CD14-positive monocyte (primary cell): Measurements from ENCODE around the gene OR13F1. TPM values are rescaled to one million over a fixed set of nuclear protein-coding genes. Genes with fewer than 3 reads are reported as not detected.

Experiments used
- DNase-seq, 3 donors: peaks; one replicate each; pipeline ENCODE4 v3.0.0-alpha.2; 2011 to 2022
- H2AFZ ChIP-seq: 2 replicates; pipeline ENCODE4 v1.6.0; 2012; ENCODE audit warnings: mild to moderate bottlenecking, low read depth, low read length, inconsistent platforms; ENCODE audit not compliant: insufficient read depth, poor library complexity, severe bottlenecking
- H3K27ac ChIP-seq, 2 donors: 1 replicate in 1 of 2; 2 replicates in 1 of 2; pipeline ENCODE4 v1.5.1; 2012 to 2013; ENCODE audit warnings: low read length in 2 of 2, control low read depth in 1 of 2, inconsistent platforms in 1 of 2, low read depth in 1 of 2, mild to moderate bottlenecking in 1 of 2
- H3K27me3 ChIP-seq, 2 donors: one replicate each; pipeline versions ENCODE4 v1.6.0 to v1.6.1; 2011 to 2013; ENCODE audit warnings: low read length in 2 of 2; ENCODE audit not compliant: control insufficient read depth in 2 of 2, insufficient read depth in 2 of 2
- H3K36me3 ChIP-seq, 2 donors: replicated peaks in 1 of 2; 1 replicate in 1 of 2; 2 replicates in 1 of 2; pipeline versions ENCODE4 v1.5.1 to v1.6.1; 2012 to 2013; ENCODE audit warnings: low read length in 2 of 2, control low read depth in 1 of 2, inconsistent platforms in 1 of 2, mild to moderate bottlenecking in 1 of 2; ENCODE audit not compliant: insufficient read depth in 2 of 2, control insufficient read depth in 1 of 2
- H3K4me1 ChIP-seq, 2 donors: 1 replicate in 1 of 2; 2 replicates in 1 of 2; pipeline versions ENCODE4 v1.5.1 to v1.6.1; 2012 to 2013; ENCODE audit warnings: low read length in 2 of 2, control low read depth in 1 of 2, inconsistent platforms in 1 of 2, mild to moderate bottlenecking in 1 of 2, moderate library complexity in 1 of 2; ENCODE audit not compliant: insufficient read depth in 2 of 2, control insufficient read depth in 1 of 2
- H3K4me2 ChIP-seq: replicated peaks from 2 replicates; pipeline ENCODE3; 2012; ENCODE audit warnings: low read length, moderate library complexity, mild to moderate bottlenecking; ENCODE audit not compliant: poor library complexity, severe bottlenecking; ENCODE audit errors: extremely low read depth
- H3K4me3 ChIP-seq, 3 experiments: fragments of 200-600 bp in 1 of 3; sonication (generic) in 1 of 3; replicated peaks in 1 of 3; 1 replicate in 2 of 3; 2 replicates in 1 of 3; pipeline ENCODE4 v1.5.1; 2011 to 2013; ENCODE audit warnings: low read length in 3 of 3, mild to moderate bottlenecking in 3 of 3, control low read depth in 2 of 3, low read depth in 2 of 3, inconsistent platforms in 1 of 3, moderate library complexity in 1 of 3
- H3K79me2 ChIP-seq: 2 replicates; pipeline ENCODE4 v1.6.0; 2012; ENCODE audit warnings: mild to moderate bottlenecking, control low read depth, inconsistent platforms, low read length, moderate library complexity; ENCODE audit not compliant: insufficient read depth
- H3K9ac ChIP-seq: 2 replicates; pipeline ENCODE4 v1.6.0; 2017; ENCODE audit warnings: low read length, mild to moderate bottlenecking; ENCODE audit not compliant: insufficient read depth, poor library complexity, severe bottlenecking
- H3K9me3 ChIP-seq, 2 donors: replicated peaks in 1 of 2; 1 replicate in 1 of 2; 2 replicates in 1 of 2; pipeline versions ENCODE4 v1.5.1 to v1.6.1; 2012 to 2013; ENCODE audit warnings: low read length in 2 of 2, control low read depth in 1 of 2; ENCODE audit not compliant: control insufficient read depth in 1 of 2, insufficient read depth in 1 of 2
- H4K20me1 ChIP-seq: 2 replicates; pipeline ENCODE4 v1.6.0; 2012; ENCODE audit warnings: mild to moderate bottlenecking, low read length, control low read depth, moderate library complexity; ENCODE audit not compliant: insufficient read depth
- H3K27ac Mint-ChIP-seq, 7 donors: one replicate each; pipeline ENCODE4 v1.8.0; 2020; ENCODE audit warnings: mild to moderate bottlenecking in 7 of 7, mixed read lengths in 7 of 7, moderate library complexity in 6 of 7, inconsistent platforms in 2 of 7
- H3K27me3 Mint-ChIP-seq, 3 donors: one replicate each; pipeline ENCODE4 v1.8.0; 2021 to 2022; ENCODE audit warnings: low read depth in 3 of 3, mild to moderate bottlenecking in 3 of 3, mixed read lengths in 3 of 3, moderate library complexity in 3 of 3, inconsistent platforms in 1 of 3
- H3K36me3 Mint-ChIP-seq, 2 donors: one replicate each; pipeline ENCODE4 v1.8.0; 2020; ENCODE audit warnings: mixed read lengths in 2 of 2, inconsistent platforms in 1 of 2, mild to moderate bottlenecking in 1 of 2
- H3K4me1 Mint-ChIP-seq: one replicate; pipeline ENCODE4 v1.8.0; 2020; ENCODE audit warnings: mild to moderate bottlenecking, mixed read lengths
- H3K4me3 Mint-ChIP-seq, 2 donors: one replicate each; pipeline ENCODE4 v1.8.0; 2020; ENCODE audit warnings: mild to moderate bottlenecking in 2 of 2, mixed read lengths in 2 of 2, moderate library complexity in 1 of 2
- H3K9me3 Mint-ChIP-seq, 7 donors: one replicate each; pipeline ENCODE4 v1.8.0; 2020 to 2022; ENCODE audit warnings: mixed read lengths in 7 of 7, mild to moderate bottlenecking in 6 of 7, moderate library complexity in 6 of 7, inconsistent platforms in 2 of 7
- WGBS: methylation state at CpG from one replicate; pipeline ENCODE4 v1.1.5; 2013; ENCODE audit warnings: missing lambda C conversion rate; ENCODE audit not compliant: insufficient coverage; 5-methylcytosine and 5-hydroxymethylcytosine counted together
- intact Hi-C, 2 donors: fragments of 100-400 bp; cut with micrococcal nuclease; formaldehyde crosslinking; loops; one replicate each; pipeline versions ENCODE4 v1.15.0 to v1.15.1; 2023
- polyA plus RNA-seq, 3 donors: library from polyadenylated mRNA; depleted of rRNA in 1 of 3; unstranded in 2 of 3; stranded (reverse) in 1 of 3; fragments of 300-500 nt in 2 of 3; fragments of >200 nt in 1 of 3; fragmentation: Illumina TruSeq in 2 of 3; gene quantifications; 1 replicate in 2 of 3; 2 replicates in 1 of 3; pipeline ENCODE4 v1.2.3, GENCODE V29; 2012 to 2021
- TF ChIP-seq, protein P1 (sequence below): fragments of 200-600 bp; IDR thresholded peaks from one replicate; pipeline ENCODE4 v1.8.0; 2022; ENCODE audit warnings: antibody characterized with exemption, mild to moderate bottlenecking

OR13F1 gene
- polyA plus RNA-seq, 3 donors = not detected

DNA sequence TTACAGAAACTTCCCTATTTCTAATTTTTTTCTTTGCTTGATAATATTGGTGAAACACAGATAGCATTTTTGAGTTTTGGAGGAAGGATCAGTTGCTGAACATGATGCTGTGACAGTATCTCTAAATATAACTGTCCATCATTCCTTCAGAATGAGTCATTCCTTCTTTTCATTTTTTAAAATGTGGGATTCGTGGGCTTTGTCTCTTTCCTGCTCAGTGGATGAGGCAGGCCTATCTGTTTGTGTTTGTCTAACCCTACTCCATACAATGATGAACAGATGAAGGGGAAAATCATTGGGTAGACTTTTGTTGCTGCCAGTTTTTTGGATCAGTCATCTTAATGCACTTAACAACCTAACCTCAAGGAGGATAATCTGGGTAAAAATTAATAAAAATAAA, 49.2 kb downstream of the OR13F1 start:
- H3K79me2 ChIP-seq = no peaks in the 10 kb centered on the region
- Mint-ChIP-seq H3K4me1 (no peaks in the 10 kb centered on the region), H3K36me3 (no peaks in the 10 kb centered on the region), H3K4me3 (no peak overlapping the region), H3K9me3 (peaks cover 2 to 14% (median 7%) of the 10 kb centered on the region in 7 donors), H3K27me3 (no peaks in the 10 kb centered on the region), H3K27ac (no peak overlapping the region)
- no peak overlapping the region for H3K4me3 ChIP-seq
- no peak for DNase-seq
- intact Hi-C loops = no loop called here
- H3K9me3 ChIP-seq = peaks cover 11 to 14% of the 10 kb centered on the region in 2 donors
- no peak overlapping the region for H2AFZ ChIP-seq
- H3K27me3 ChIP-seq = no peaks in the 10 kb centered on the region
- H3K9ac ChIP-seq = no peak overlapping the region
- H3K4me2 ChIP-seq = no peak overlapping the region
- H4K20me1 ChIP-seq = no peaks in the 10 kb centered on the region
- H3K4me1 ChIP-seq = no peaks in the 10 kb centered on the region
- no peaks in the 10 kb centered on the region for H3K36me3 ChIP-seq
- no CpG with 5 or more reads among the region's 1 CpG for WGBS
- TF ChIP-seq, protein P1, sequence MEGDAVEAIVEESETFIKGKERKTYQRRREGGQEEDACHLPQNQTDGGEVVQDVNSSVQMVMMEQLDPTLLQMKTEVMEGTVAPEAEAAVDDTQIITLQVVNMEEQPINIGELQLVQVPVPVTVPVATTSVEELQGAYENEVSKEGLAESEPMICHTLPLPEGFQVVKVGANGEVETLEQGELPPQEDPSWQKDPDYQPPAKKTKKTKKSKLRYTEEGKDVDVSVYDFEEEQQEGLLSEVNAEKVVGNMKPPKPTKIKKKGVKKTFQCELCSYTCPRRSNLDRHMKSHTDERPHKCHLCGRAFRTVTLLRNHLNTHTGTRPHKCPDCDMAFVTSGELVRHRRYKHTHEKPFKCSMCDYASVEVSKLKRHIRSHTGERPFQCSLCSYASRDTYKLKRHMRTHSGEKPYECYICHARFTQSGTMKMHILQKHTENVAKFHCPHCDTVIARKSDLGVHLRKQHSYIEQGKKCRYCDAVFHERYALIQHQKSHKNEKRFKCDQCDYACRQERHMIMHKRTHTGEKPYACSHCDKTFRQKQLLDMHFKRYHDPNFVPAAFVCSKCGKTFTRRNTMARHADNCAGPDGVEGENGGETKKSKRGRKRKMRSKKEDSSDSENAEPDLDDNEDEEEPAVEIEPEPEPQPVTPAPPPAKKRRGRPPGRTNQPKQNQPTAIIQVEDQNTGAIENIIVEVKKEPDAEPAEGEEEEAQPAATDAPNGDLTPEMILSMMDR = no peak
- no peak overlapping the region for H3K27ac ChIP-seq

Other genes starting within 250 kb of the OR13F1 start
- gene OR13C4, start 22.9 kb downstream of the OR13F1 start, polyA plus RNA-seq = not detected
- not detected for gene OR13C3, start 32.6 kb downstream of the OR13F1 start, polyA plus RNA-seq
- not detected for gene OR13C8, start 64.9 kb downstream of the OR13F1 start, polyA plus RNA-seq
- gene OR13C5, start 95.2 kb downstream of the OR13F1 start, polyA plus RNA-seq = not detected
- gene OR13C2, start 101.4 kb downstream of the OR13F1 start, polyA plus RNA-seq = not detected
- gene OR13C9, start 113.9 kb downstream of the OR13F1 start, polyA plus RNA-seq = not detected
- gene OR13D1, start 190.3 kb downstream of the OR13F1 start, polyA plus RNA-seq = not detected
- 100 to 1,000 TPM in 1 of 3 donors, 10 to 100 TPM in 2; 26.9 to 103 (median 97.8) TPM for gene NIPSNAP3A, start 243.4 kb downstream of the OR13F1 start, polyA plus RNA-seq